GM12878 (cell line): ENCODE data around the gene FCRLB. TPM values are rescaled to one million over a fixed set of nuclear protein-coding genes. Genes with fewer than 3 reads are reported as not detected.
A peak's percentile ranks its signal among the peaks of the same experiment; 100 is the strongest.

Source experiments
- BACH1 ChIP-seq: fragments of 450-650 bp; IDR thresholded peaks from 2 replicates; pipeline ENCODE4 v1.6.1; 2017; ENCODE audit warnings: mild to moderate bottlenecking, borderline replicate concordance
- ETV6 ChIP-seq, 2 experiments: fragments of 450-650 bp in 1 of 2; IDR thresholded peaks in 1 of 2; conservative IDR thresholded peaks in 1 of 2; 2 replicates each; pipeline ENCODE4 v1.6.1; 2014; ENCODE audit warnings: antibody characterized with exemption in 1 of 2, borderline replicate concordance in 1 of 2, low read depth in 1 of 2, mild to moderate bottlenecking in 1 of 2, moderate library complexity in 1 of 2
- JUND ChIP-seq: IDR thresholded peaks from 2 replicates; pipeline ENCODE4 v1.6.1; 2012; ENCODE audit warnings: low read depth, mild to moderate bottlenecking, low read length, improper control_type of control experiment, moderate library complexity
- MTA2 ChIP-seq: fragments of 450-650 bp; IDR thresholded peaks from 2 replicates; pipeline ENCODE4 v1.6.1; 2016; ENCODE audit warnings: low read depth, mild to moderate bottlenecking, moderate library complexity
- NR2C1 ChIP-seq: fragments of 450-650 bp; IDR thresholded peaks from 2 replicates; pipeline ENCODE4 v1.6.1; 2017; ENCODE audit warnings: antibody characterized with exemption, mild to moderate bottlenecking, moderate library complexity
- NR2C2 ChIP-seq: IDR thresholded peaks from 2 replicates; pipeline ENCODE4 v1.6.1; 2011; ENCODE audit warnings: borderline replicate concordance, low read depth; ENCODE audit not compliant: control insufficient read depth, insufficient read length
- NRF1 ChIP-seq: conservative IDR thresholded peaks from 2 replicates; pipeline ENCODE4 v1.6.1; 2011; ENCODE audit warnings: mild to moderate bottlenecking, low read depth, low read length, improper control_type of control experiment
- PML ChIP-seq: IDR thresholded peaks from 2 replicates; pipeline ENCODE4 v1.6.1; 2012; ENCODE audit warnings: low read length, inconsistent platforms
- POLR2A ChIP-seq: IDR thresholded peaks from 2 replicates; pipeline ENCODE4 v1.6.1; 2011; ENCODE audit warnings: low read depth, mild to moderate bottlenecking, low read length
- POLR2AphosphoS5 ChIP-seq: IDR thresholded peaks from 2 replicates; pipeline ENCODE4 v1.6.1; 2011; ENCODE audit warnings: mild to moderate bottlenecking, low read length, inconsistent platforms
- RBBP5 ChIP-seq: fragments of 200-600 bp; sonication (generic); conservative IDR thresholded peaks from 2 replicates; pipeline ENCODE4 v1.6.1; 2016
- RELA ChIP-seq: fragments of 450-650 bp; IDR thresholded peaks from 2 replicates; pipeline ENCODE4 v1.8.0; 2014; ENCODE audit warnings: borderline replicate concordance; ENCODE audit not compliant: partially characterized antibody
- SIN3A ChIP-seq: IDR thresholded peaks from 2 replicates; pipeline ENCODE4 v1.6.1; 2012; ENCODE audit warnings: low read depth, low read length, improper control_type of control experiment
- SIX5 ChIP-seq: IDR thresholded peaks from 2 replicates; pipeline ENCODE4 v1.6.1; 2011; ENCODE audit warnings: mild to moderate bottlenecking, low read depth, low read length, moderate library complexity; ENCODE audit not compliant: severe bottlenecking
- SP1 ChIP-seq: IDR thresholded peaks from one replicate; pipeline ENCODE4 v1.6.1; 2011; ENCODE audit warnings: low read depth, low read length
- STAT1 ChIP-seq: fragments of 450-650 bp; conservative IDR thresholded peaks from 2 replicates; pipeline ENCODE4 v1.6.1; 2014; ENCODE audit warnings: antibody characterized with exemption, mild to moderate bottlenecking
- SUZ12 ChIP-seq: fragments of 200-600 bp; sonication (generic); IDR thresholded peaks from one replicate; pipeline ENCODE4 v1.6.1; 2018; ENCODE audit warnings: antibody characterized with exemption, mild to moderate bottlenecking; ENCODE audit not compliant: unreplicated experiment
- polyA plus RNA-seq, 11 experiments: library from polyadenylated mRNA; depleted of rRNA in 4 of 11; unstranded in 6 of 11; stranded (reverse) in 5 of 11; fragments of >200 nt; fragmentation: Nextera tagmentation in 4 of 11; fragmentation: Illumina TruSeq in 1 of 11; extraction: Ambion mirVana in 4 of 11; extraction: Trizol in 1 of 11; gene quantifications; 1 replicate in 1 of 11; 2 replicates in 10 of 11; pipeline versions ENCODE4 v1.2.1 to v1.2.3, GENCODE V29; 2011 to 2016; ENCODE audit warnings: inconsistent platforms in 2 of 11, missing spikeins in 2 of 11, low read depth in 1 of 11
- total RNA-seq, 4 experiments: library from RNA; depleted of rRNA in 3 of 4; stranded (reverse); fragments of >200 nt in 3 of 4; fragmentation: Illumina TruSeq in 1 of 4; extraction: Trizol in 1 of 4; gene quantifications; 2 replicates each; pipeline versions ENCODE4 v1.2.1 to v1.2.3, GENCODE V29; 2013 to 2021
- TF ChIP-seq, protein P1 (sequence below): fragments of 450-650 bp; IDR thresholded peaks from 2 replicates; pipeline ENCODE4 v1.6.1; 2017; ENCODE audit warnings: antibody characterized with exemption, mild to moderate bottlenecking, moderate library complexity
- TF ChIP-seq, protein P2 (sequence below): fragments of 450-650 bp; IDR thresholded peaks from 2 replicates; pipeline ENCODE4 v1.6.1; 2014; ENCODE audit warnings: mild to moderate bottlenecking
- TF ChIP-seq, protein P3 (sequence below): IDR thresholded peaks from 2 replicates; pipeline ENCODE4 v1.6.1; 2011; ENCODE audit warnings: borderline replicate concordance, low read depth, mild to moderate bottlenecking, moderate library complexity, low read length; ENCODE audit not compliant: insufficient read depth, poor library complexity, severe bottlenecking
- TF ChIP-seq, protein P4 (sequence below): IDR thresholded peaks from 2 replicates; pipeline ENCODE4 v1.6.1; 2012; ENCODE audit warnings: mild to moderate bottlenecking, low read depth, low read length

FCRLB gene
- total and polyA plus RNA-seq, 10 of the 15 experiments (the other 5 are each of a cell fraction or from before 2014, with no cell fraction given): 0.55 to 11.7 (median 5.6) TPM

DNA sequence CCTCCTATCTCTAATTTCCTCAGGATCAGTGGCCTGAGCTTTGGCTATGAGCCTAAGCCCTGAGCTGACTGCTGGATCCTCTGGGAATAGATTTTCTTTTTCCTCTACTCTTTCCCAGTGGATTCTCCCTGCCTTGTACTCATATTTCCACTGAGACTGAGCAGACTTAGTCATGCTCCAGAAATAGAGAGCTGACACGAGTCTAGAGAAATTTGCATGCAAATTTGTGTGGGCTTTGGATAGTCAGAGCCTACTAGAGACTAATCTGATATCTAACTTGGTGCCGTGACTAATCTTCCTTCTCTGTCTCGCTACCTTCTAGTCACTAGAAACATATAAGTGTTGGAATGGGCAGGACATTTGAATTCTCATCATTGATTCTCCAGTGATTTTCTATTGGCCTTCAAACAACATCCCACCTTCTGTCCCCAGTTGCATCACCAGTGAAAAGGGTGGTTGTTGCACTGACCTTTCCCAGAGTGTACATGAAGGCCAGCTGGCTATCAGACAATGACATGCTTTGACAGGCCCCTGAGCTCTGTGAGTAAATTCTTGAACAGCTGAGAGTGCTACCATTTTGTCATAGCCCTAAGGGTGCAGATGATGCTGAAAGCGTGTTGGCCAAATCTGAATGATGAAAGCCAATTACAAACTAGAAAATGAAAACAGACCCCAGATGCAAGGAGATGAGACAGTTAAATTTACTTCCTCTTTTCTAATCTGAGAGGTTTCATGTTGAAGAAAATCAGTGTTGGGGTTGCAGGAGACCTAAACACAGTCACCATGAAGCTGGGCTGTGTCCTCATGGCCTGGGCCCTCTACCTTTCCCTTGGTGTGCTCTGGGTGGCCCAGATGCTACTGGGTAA lies 14.6 kb upstream of the FCRLB start, which contains the start of gene FCRLA (continued):
- TF ChIP-seq, protein P1, sequence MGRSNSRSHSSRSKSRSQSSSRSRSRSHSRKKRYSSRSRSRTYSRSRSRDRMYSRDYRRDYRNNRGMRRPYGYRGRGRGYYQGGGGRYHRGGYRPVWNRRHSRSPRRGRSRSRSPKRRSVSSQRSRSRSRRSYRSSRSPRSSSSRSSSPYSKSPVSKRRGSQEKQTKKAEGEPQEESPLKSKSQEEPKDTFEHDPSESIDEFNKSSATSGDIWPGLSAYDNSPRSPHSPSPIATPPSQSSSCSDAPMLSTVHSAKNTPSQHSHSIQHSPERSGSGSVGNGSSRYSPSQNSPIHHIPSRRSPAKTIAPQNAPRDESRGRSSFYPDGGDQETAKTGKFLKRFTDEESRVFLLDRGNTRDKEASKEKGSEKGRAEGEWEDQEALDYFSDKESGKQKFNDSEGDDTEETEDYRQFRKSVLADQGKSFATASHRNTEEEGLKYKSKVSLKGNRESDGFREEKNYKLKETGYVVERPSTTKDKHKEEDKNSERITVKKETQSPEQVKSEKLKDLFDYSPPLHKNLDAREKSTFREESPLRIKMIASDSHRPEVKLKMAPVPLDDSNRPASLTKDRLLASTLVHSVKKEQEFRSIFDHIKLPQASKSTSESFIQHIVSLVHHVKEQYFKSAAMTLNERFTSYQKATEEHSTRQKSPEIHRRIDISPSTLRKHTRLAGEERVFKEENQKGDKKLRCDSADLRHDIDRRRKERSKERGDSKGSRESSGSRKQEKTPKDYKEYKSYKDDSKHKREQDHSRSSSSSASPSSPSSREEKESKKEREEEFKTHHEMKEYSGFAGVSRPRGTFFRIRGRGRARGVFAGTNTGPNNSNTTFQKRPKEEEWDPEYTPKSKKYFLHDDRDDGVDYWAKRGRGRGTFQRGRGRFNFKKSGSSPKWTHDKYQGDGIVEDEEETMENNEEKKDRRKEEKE: no peak
- TF ChIP-seq, protein P2, sequence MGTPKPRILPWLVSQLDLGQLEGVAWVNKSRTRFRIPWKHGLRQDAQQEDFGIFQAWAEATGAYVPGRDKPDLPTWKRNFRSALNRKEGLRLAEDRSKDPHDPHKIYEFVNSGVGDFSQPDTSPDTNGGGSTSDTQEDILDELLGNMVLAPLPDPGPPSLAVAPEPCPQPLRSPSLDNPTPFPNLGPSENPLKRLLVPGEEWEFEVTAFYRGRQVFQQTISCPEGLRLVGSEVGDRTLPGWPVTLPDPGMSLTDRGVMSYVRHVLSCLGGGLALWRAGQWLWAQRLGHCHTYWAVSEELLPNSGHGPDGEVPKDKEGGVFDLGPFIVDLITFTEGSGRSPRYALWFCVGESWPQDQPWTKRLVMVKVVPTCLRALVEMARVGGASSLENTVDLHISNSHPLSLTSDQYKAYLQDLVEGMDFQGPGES: no peak
- TF ChIP-seq RELA: no peak
- no peak for TF ChIP-seq SIN3A
- TF ChIP-seq, protein P3, sequence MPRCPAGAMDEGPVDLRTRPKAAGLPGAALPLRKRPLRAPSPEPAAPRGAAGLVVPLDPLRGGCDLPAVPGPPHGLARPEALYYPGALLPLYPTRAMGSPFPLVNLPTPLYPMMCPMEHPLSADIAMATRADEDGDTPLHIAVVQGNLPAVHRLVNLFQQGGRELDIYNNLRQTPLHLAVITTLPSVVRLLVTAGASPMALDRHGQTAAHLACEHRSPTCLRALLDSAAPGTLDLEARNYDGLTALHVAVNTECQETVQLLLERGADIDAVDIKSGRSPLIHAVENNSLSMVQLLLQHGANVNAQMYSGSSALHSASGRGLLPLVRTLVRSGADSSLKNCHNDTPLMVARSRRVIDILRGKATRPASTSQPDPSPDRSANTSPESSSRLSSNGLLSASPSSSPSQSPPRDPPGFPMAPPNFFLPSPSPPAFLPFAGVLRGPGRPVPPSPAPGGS: no peak
- no peak for TF ChIP-seq STAT1
- TF ChIP-seq NR2C2: no peak
- peak in 1 of 2 experiments; percentile 51; a peak in 1 of 4 replicates for TF ChIP-seq ETV6 (conservative IDR thresholded peaks at IDR 0.05 in 1 of 2, IDR thresholded peaks at IDR 0.05 in 1 of 2; ENCODE audit: borderline replicate concordance in 1 of 2, low read depth in 1 of 2)
- peak; percentile 50; the same call in 1 of the 2 replicates for TF ChIP-seq MTA2
- TF ChIP-seq SP1: no peak
- no peak for TF ChIP-seq SIX5
- TF ChIP-seq NRF1: no peak
- TF ChIP-seq, protein P4, sequence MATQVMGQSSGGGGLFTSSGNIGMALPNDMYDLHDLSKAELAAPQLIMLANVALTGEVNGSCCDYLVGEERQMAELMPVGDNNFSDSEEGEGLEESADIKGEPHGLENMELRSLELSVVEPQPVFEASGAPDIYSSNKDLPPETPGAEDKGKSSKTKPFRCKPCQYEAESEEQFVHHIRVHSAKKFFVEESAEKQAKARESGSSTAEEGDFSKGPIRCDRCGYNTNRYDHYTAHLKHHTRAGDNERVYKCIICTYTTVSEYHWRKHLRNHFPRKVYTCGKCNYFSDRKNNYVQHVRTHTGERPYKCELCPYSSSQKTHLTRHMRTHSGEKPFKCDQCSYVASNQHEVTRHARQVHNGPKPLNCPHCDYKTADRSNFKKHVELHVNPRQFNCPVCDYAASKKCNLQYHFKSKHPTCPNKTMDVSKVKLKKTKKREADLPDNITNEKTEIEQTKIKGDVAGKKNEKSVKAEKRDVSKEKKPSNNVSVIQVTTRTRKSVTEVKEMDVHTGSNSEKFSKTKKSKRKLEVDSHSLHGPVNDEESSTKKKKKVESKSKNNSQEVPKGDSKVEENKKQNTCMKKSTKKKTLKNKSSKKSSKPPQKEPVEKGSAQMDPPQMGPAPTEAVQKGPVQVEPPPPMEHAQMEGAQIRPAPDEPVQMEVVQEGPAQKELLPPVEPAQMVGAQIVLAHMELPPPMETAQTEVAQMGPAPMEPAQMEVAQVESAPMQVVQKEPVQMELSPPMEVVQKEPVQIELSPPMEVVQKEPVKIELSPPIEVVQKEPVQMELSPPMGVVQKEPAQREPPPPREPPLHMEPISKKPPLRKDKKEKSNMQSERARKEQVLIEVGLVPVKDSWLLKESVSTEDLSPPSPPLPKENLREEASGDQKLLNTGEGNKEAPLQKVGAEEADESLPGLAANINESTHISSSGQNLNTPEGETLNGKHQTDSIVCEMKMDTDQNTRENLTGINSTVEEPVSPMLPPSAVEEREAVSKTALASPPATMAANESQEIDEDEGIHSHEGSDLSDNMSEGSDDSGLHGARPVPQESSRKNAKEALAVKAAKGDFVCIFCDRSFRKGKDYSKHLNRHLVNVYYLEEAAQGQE: no peak
- TF ChIP-seq NR2C1: no peak
- TF ChIP-seq BACH1: no peak
- TF ChIP-seq PML: peak; percentile 95
- no peak for TF ChIP-seq SUZ12
- TF ChIP-seq JUND: peak; percentile 17; the same call in 1 of the 2 replicates
- TF ChIP-seq RBBP5: no peak
- peak; percentile 96 for TF ChIP-seq POLR2AphosphoS5
- TF ChIP-seq POLR2A: peak; percentile 90
